GM12874 (cell line): ENCODE measurements around the gene SLC23A1.

Experiments used
- CTCF ChIP-seq: IDR thresholded peaks from 2 replicates; pipeline ENCODE4 v1.5.1; 2011; ENCODE audit warnings: low read depth, mild to moderate bottlenecking, control low read depth, low read length, moderate library complexity; ENCODE audit not compliant: insufficient read depth

SLC23A1 gene

GRCh38 chr5:139385061-139386049 lies 2.3 kb upstream of the SLC23A1 start:
- no peak for TF ChIP-seq CTCF

GRCh38 chr5:139384591-139385051 lies 1.5 kb upstream of the SLC23A1 start:
- TF ChIP-seq CTCF = no peak

GRCh38 chr5:139383993-139384590 lies 995 bp upstream of the SLC23A1 start:
- TF ChIP-seq CTCF = no peak

GRCh38 chr5:139382807-139383206 lies 290 bp downstream of the SLC23A1 start:
- TF ChIP-seq CTCF = no peak

GRCh38 chr5:139381837-139382761 lies 998 bp downstream of the SLC23A1 start:
- TF ChIP-seq CTCF = no peak

GRCh38 chr5:139379626-139380449 lies 3.3 kb downstream of the SLC23A1 start:
- TF ChIP-seq CTCF = no peak
